HG03469 (cell line): ENCODE results near the gene ALK.

ENCODE experiments used
- ATAC-seq: cut with Tn5 transposase; IDR thresholded peaks from one replicate; pipeline ENCODE4 v1.9.1; 2021; ENCODE audit warnings: mild to moderate bottlenecking, moderate library complexity, moderate number of reproducible peaks; ENCODE audit not compliant: unreplicated experiment

The ALK gene

DNA sequence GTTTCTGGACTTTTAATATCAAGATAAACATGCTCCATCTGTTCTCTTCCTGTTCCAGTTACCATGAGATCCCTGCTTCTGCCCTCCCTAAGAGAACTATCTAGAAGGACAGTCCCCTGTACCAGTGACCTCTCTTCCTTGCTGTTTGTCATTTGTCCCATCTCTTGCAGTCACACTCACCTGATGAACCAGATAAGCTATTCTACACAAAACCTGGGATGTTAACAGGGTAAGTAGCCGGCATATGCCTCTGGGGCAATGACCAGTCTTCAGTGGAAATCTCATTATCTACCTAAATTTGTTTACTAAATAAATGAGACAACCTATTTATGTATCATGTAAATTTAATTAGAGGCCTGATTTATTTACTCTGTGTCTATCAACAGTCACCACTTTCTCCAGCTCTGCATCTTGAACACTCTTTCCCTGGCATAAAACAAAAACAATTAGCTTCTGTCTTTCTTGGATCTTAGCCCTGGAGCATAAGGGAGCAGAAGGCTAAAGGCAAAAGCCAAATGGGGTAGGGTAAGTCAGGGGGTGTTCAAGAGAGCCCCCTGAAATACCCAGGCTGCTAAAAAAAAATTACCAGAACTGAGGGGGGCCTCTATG, 337.7 kb downstream of the ALK start:
- no peak for ATAC-seq

DNA sequence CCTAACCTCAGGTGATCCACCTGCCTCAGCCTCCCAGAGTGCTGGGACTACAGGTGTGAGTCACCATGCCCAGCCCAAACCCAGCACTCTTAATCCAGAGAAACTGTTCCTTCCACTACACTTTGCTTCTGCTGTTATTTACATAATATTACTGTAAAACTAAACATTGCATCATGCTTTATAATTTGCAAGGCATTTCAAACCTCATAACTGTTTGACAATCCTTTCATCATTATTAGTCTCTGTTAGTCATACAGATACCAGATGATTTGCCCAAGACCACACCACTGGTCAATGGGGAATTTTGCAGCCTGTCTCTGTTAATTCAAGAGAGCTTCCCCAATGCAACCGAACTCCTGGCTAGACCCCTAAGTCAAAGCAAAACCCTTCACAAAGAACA, 338.3 kb downstream of the ALK start:
- ATAC-seq = no peak

DNA sequence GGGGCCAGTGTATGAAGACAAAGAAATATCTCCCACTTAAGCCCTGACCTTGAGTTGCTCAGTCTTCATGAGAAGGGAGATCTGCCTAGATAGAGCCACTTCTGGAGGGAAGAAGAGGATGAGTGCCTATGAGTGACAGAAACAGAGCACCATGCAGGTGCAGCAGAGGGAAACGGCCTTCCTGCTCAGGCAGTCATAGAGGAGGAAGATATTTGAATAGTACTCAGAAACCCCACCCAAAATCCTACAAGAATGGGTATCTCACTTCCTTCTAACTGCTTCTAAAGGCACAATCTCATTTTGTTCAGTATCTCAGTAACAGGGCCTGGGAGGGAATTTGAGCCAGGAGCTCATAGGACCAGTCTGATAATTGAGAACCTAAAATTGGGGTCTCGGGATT, 339.3 kb downstream of the ALK start:
- no peak for ATAC-seq

DNA sequence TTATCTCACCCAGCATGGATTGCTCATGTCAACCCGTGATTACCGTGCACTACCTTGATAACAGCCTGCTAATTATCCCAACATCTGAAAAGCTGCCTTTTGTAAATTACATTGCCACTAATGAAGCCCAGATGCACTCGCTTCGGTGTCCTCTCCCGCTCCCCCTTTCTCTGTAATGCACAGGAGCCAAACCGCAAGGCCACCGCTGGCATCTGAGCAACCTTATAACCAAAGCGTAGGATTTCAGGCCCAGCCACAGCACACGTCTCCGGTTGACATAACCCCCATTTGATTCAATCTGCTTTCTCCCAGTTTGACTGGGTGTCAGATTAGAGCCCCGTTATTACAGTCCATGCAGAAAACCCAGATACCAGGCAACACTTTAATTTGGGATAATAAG, 341.2 kb downstream of the ALK start:
- no peak for ATAC-seq

DNA sequence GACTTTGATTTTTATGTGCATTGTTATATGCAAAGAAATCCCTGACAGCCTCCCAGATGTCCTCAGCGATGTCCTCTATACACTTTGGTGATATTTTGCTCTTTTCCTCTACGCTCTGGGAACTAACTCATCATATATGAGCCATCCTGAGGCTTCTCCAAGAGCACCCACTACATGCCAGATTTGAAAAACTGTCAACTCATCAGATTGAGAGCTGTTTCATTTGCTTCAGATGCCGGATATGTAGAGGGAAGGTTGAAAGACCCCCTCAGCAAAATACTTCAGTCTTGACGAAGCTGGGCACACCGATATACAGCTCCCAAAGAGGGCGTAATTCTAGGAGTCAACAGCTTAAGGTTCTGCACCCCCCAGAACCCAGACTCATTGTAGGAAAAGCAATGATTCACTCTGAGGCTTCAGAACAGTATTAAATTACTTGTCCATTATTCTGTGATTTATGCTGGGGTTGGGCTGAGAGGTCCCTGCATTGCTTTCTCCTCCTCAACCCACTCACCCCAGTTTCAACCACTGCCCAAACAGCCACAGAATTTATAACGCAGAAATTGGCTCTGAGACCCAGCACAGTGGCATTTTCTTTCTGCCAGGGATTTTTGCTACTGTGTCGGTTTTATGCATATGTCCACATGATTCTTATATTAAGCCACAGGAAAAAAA, 341.8 kb downstream of the ALK start:
- no peak for ATAC-seq

DNA sequence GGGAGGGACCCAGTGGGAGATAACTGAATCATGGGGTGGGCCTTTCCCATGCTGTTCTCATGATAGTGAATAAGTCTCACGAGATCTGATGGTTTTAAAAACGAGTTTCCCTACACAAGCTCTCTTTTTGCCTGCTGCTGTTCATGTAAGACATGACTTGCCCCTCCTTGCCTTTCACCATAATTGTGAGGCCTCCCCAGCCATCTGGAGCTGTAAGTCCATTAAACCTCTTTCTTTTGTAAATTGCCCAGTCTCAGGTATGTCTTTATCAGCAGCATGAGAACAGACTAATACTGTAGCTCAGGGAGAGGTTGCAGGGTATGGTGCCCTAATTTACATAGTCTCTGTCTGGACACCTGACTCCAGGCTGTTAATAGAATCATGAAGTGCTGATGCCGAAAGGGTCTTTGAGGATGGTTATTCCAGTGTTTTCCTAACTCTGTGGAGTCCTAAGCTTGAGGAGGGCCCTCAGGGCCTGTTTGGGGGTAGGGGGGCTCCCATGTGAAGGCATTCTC, 343.2 kb downstream of the ALK start:
- no peak for ATAC-seq

DNA sequence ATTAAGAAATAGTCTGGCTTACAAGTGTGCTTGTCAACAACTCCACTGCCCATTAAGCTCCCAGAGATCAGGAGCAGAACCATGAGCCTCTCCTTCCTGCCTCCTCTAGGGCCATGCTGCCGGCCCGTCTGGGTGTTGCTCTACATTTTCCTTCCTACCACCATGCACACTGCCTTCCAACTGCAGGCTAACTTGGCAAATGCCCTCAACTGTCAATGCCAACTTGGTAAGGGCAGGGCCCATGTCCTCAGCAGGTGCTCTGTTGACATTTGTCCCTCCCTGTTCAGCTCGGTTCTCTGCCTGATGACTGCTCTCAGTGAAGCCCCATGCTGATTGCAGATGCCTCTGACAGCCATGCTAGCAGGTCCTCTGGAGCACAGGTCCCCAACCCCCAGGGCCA, 345.2 kb downstream of the ALK start:
- no peak for ATAC-seq

DNA sequence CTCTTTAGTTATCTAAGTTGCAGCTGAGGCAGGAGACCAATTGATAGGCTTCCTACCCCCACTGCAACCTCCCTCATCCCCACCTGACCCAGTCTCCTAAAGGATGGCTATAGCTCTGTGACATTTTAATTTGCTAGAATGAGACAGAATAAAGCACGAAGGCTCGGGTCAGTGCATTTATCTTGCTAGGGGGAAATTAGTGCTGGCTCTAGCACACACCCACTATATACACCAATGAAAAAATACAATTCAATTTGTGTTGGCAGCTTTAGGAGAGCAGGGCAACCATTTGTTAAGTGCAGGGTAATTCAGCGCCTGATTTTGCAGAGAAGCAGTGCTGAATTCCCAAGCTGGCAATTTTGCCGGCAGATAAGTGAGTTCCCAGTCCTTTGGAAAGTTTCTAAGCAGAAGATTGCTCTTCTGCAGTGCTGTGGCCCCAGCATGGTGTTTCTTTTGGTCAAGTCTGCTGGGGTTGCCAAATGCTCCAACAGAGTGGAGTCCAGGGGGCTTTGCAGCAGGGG, 346.0 kb downstream of the ALK start:
- no peak for ATAC-seq

DNA sequence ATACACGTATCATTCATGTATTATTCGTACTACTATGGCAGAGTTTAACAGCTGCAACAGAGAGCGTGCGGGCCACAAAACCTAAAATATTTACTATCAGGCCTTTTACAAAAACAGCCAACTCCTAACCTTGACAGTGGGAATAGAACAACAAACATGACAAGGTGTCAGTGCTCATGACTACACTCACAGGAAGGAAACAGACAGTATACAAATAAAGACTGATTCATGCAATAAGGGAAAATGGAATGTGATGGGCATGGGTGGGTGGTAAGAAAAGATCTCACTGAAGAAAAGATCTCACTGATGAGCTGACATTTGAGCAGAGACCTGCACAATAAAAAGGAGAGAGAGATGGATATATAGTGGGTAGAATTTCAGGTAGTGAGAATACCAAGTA, 347.8 kb downstream of the ALK start:
- ATAC-seq = no peak

DNA sequence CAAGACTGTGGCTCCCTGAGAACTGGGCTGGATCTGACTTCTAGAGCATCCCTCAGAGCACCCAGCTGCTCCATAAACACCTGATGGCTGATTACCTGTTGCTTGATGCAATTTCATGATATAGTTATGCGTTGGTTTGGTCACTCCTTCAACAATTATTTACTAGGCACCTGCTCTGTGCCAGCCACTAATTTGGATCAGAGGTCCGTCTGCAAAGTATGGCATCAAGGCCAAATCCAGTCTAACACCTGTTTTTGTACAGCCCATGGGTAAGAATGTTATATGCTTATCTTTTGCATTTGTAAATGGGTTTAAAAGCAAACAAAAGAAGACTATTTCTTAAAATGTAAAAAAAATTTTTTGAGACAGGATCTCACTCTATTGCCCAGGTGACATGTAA, 348.2 kb downstream of the ALK start:
- ATAC-seq = no peak

DNA sequence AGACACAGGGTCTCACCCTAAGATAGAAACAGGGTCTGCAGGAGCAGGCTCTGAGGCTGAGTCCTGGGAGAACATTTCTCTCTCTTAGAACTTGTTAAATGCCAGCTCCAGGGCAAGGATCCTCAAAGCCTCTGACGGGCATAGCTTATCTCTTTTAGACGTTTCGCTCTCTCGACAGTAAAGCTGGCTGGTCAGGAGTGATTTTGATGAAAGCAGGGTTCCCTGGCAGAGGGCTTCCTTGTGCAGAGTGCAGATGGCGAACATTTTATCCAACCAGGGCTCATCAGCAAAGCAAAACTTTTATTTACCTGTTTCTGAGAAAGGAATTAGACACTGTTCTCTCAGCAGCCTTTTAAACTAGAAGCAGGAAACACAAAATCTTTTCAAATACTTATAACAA, 350.8 kb downstream of the ALK start:
- no peak for ATAC-seq

DNA sequence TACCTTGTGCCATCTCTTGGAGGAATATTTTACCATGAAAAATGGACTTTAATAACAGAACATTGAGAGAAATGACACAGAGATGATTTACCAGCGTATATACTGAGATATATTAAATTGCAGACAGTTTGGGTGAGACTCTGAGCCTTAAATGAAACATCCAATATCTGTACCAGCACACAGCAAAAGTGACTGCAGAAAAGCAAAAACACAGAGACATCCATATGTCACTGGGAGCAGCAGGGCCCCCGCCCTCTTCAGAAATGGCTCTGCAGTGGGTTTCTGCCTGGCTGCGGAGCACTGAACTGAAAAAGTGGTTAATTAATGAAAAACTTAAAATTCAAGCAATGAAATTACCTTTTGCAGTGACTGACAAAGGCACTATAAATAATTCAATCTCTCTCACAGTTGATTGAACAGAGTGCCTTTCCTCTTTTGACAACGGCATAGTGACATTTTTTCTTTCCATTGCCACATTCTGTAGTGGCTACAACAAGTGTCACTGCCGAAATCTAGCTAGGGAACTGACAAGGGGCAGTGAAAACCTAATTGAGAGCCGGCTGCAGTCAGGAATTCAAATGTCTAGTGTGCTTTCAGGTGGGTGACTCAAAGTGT, 353.4 kb downstream of the ALK start:
- no peak for ATAC-seq

DNA sequence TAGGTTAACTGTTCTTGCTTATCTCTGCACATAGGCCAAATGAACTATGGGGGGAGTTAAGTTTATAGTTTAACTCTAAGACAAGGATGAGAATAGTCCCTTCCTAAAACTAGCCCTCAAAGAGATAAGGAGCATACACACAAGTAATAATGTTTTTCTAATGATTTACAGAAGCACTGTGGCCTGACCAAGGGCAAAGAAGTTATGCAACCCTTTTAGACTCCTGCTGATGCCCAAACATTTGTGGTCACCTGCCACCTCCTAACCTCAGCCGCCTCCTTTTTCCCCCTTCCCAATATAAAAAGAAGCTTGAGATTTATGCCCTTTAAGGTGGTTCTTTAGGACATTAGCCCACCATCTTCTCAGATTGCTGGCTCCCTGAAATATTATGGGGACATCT, 357.7 kb downstream of the ALK start:
- no peak for ATAC-seq

DNA sequence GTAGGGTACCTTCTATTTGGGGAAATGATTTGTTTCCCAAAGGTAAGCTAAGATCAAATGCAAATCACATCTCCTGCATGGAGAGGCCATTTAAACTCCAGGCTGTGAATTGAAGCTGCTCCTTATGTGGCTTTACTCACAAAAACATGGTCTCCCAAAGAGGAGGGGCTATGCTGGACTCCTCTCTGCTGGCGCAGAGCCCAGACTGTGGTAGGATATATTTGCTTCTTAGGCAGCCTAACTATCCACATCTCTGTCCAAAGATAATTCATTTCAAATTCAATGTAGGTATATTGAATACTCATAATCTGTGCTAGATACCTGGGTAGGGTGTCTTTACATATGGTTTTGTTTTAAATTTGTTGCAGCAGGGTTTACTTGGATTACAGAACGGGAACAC, 358.5 kb downstream of the ALK start:
- ATAC-seq = no peak

DNA sequence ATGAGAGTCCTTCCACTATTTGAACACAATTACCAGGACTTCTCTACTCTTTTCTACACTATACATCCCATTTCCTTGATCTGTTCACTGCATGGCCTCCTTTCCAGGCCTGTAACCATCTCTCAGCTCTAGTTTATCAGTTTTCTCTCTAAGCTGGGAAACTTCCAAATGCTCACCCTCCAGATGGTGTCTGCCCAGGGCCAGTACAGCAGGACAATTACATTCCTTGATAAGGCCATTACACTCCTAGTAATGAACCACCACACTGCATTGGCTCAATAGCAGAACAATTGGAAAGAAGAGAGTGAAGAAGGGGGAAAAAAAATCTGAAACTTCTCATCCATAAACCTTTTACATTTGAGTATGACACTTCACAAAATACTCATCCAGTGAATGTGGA, 359.1 kb downstream of the ALK start:
- ATAC-seq = no peak

DNA sequence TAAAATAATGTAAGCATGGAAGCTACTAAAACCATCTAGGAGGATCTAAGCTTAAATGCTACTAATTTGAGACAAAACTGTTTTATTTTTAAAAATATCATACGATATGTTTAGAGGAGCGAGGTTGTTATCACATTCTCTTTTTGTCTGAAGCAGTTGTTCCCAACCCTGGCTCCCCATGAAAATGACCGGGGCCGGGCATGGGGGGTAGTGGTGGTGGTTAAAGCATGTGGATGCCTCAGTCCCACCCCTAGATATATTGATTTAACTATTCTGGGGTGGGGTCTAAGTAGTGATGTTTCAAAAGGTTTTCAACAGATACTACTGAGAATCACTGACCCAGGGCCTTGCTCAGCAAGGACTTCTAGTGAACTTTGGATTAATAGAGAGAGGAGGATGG, 359.8 kb downstream of the ALK start:
- no peak for ATAC-seq

DNA sequence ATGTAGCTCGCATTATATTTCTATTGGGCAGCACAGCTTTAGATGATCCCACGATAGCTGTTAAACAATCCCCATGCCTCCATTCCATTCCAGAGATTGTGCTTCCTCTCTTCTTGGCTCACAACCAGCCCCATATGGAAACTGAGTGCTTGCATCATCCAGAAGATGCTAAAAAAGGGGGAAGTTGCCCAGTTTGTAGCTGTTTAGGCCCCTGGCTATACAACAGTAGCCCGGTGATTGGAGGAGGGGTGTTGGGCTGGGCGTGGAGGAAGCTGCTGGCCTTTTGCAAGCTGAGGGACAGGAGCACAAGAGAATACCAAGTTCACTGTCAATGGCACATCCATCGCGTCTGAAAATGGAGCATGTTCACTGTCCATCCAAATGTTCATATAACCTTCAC, 360.2 kb downstream of the ALK start:
- ATAC-seq = no peak

DNA sequence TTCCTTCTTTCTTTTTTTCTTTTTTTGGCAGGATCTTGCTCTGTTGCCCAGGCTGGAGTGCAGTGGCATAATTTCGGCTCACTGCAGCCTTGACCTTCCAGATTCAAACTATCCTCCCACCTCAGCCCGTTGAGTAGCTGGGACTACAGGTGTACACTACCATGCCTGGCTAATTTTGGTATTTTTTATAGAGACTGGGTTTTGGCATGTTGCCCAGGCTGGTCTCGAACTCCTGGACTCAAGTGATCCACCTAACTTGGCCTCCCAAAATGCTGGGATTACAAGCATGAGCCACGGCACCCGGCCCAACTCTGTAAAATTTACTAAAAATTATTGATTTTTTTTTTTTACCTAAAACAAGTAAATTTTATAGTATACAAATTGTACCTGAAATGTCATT, 360.8 kb downstream of the ALK start:
- no peak for ATAC-seq

DNA sequence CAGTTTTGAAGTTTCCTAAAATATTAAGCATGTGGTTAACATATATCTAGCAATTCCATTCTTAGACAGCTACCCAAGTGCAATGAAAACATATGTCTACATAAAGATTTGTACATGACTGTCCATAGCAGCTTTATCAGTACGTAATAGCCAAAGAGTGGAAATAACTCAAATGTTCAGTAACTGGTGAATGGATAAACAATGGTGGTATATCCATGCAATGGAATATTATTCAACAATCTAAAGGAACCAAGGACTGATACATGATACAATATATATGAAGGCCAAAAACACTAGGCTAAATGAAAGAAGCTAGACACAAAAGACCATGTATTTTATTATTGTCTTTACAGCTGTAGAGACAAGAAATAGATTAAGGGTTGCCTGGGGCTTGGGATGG, 361.4 kb downstream of the ALK start:
- ATAC-seq = no peak

DNA sequence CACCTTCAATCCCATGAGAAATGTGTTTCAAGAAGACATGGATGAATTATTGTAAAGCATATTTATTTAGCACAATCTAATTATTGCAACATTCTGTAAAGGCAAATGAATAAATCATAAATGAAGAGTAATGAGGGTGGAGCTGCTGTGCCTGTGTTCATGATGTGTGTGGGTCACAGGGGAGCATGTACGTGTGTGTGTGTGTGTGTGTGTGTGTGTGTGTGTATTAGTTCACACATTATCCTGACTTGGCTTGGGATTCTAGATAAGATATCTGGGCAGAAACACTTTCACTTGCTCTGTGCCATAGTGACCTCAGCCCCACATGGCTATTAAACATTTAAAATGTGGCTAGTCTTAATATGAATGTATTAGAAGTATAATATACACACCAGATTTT, 361.8 kb downstream of the ALK start:
- no peak for ATAC-seq

DNA sequence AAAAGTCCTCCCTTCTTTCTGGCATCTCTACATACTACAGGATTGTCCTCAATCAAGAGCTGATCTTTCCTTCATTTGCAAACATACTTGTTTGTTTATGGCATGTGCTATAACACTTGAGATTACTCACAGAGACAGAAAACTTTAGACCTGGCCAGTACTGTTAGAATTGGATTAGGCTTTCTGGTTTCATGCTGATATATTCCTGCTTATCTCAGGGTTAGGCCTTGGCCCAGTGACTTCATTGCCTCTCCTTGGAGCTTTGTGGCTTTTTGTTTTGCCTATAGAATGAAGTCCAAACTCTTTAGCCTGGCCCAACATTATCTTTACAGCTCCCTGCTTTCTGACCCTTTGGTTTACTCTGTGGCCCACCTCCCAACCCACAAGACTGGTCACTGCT, 363.3 kb downstream of the ALK start:
- no peak for ATAC-seq

DNA sequence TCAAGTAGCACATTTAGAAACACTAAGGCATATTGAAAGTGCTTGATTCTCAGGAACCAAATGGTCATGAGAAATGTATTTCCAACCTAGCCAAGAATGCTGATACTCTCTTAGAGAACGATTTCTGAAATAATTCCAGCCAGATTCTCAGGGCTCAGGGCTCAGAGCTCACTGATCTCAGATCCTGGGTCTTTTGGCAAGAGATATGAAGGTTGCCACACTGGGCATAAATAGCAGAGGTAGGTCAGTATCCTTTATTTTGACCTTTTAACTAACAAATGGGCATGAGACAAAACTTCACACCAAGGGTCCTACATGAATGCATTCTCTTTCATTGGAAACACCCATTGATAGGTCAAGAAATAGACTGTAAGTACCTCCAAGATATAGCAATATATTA, 364.1 kb downstream of the ALK start:
- ATAC-seq = no peak
